H1 (cell line): ENCODE measurements around the gene SCFD1.

Experiments
- ASH2L ChIP-seq: fragments of 200-600, 300-600 bp; sonication (generic); IDR thresholded peaks from one replicate; pipeline ENCODE4 v1.7.1; 2017; ENCODE audit warnings: low read length
- CTCF ChIP-seq, 3 experiments: IDR thresholded peaks; 1 replicate in 2 of 3; 2 replicates in 1 of 3; pipeline versions ENCODE4 v1.5.1 to v1.6.1; 2011; ENCODE audit warnings: low read length in 3 of 3, mild to moderate bottlenecking in 3 of 3, inconsistent platforms in 2 of 3, low read depth in 1 of 3, moderate library complexity in 1 of 3; ENCODE audit not compliant: insufficient read depth in 1 of 3; ENCODE audit errors: control extremely low read depth in 1 of 3
- EP300 ChIP-seq, 2 experiments: IDR thresholded peaks; 1 replicate in 1 of 2; 2 replicates in 1 of 2; pipeline ENCODE4 v1.6.1; 2011 to 2012; ENCODE audit warnings: low read depth in 2 of 2, low read length in 2 of 2, mild to moderate bottlenecking in 2 of 2, borderline replicate concordance in 1 of 2, inconsistent platforms in 1 of 2, moderate library complexity in 1 of 2
- EZH2 ChIP-seq: fragments of 200-600 bp; sonication (generic); IDR thresholded peaks from 2 replicates; pipeline ENCODE4 v1.7.1; 2012; ENCODE audit warnings: low read depth, mild to moderate bottlenecking, moderate library complexity, low read length, inconsistent platforms; ENCODE audit not compliant: severe bottlenecking
- JUN ChIP-seq: IDR thresholded peaks from 2 replicates; pipeline ENCODE4 v1.6.1; 2011; ENCODE audit warnings: low read depth, mild to moderate bottlenecking, improper control_type of control experiment, low read length
- JUND ChIP-seq: IDR thresholded peaks from 2 replicates; pipeline ENCODE4 v1.6.1; 2011; ENCODE audit warnings: mild to moderate bottlenecking, improper control_type of control experiment, low read length
- POLR2A ChIP-seq, 2 experiments: IDR thresholded peaks; 1 replicate in 1 of 2; 2 replicates in 1 of 2; pipeline ENCODE4 v1.6.1; 2011; ENCODE audit warnings: low read depth in 2 of 2, low read length in 2 of 2, mild to moderate bottlenecking in 2 of 2; ENCODE audit errors: control extremely low read depth in 1 of 2
- POLR2AphosphoS5 ChIP-seq: IDR thresholded peaks from 2 replicates; pipeline ENCODE4 v1.6.1; 2011; ENCODE audit warnings: low read depth, low read length
- SP1 ChIP-seq: IDR thresholded peaks from 2 replicates; pipeline ENCODE4 v1.6.1; 2011; ENCODE audit warnings: low read depth, low read length
- USF2 ChIP-seq: IDR thresholded peaks from 2 replicates; pipeline ENCODE4 v1.6.1; 2011; ENCODE audit warnings: low read length, improper control_type of control experiment

GRCh38 chr14:30614155-30614554, 8.0 kb upstream of the SCFD1 start:
- TF ChIP-seq SP1 (no peak), ASH2L (no peak), EZH2 (no peak), CTCF (IDR thresholded peaks at IDR 0.05; ENCODE audit: control extremely low read depth in 1 of 3, insufficient read depth in 1 of 3, low read depth in 1 of 3, low read length in 3 of 3) (no peak), EP300 (IDR thresholded peaks at IDR 0.05; ENCODE audit: borderline replicate concordance in 1 of 2, low read depth in 2 of 2, low read length in 2 of 2) (no peak), JUND (no peak), USF2 (no peak), POLR2A (IDR thresholded peaks at IDR 0.05; ENCODE audit: control extremely low read depth in 1 of 2, low read depth in 2 of 2, low read length in 2 of 2) (no peak), JUN (no peak), POLR2AphosphoS5 (no peak)
